Measurements from ENCODE around the gene ZNF584.
"Not testable (repeated sequence)": the region's sequence is repeated elsewhere in the genome, so short reads cannot be mapped to it uniquely, and the experiment has no call there.

ZNF584 gene

DNA sequence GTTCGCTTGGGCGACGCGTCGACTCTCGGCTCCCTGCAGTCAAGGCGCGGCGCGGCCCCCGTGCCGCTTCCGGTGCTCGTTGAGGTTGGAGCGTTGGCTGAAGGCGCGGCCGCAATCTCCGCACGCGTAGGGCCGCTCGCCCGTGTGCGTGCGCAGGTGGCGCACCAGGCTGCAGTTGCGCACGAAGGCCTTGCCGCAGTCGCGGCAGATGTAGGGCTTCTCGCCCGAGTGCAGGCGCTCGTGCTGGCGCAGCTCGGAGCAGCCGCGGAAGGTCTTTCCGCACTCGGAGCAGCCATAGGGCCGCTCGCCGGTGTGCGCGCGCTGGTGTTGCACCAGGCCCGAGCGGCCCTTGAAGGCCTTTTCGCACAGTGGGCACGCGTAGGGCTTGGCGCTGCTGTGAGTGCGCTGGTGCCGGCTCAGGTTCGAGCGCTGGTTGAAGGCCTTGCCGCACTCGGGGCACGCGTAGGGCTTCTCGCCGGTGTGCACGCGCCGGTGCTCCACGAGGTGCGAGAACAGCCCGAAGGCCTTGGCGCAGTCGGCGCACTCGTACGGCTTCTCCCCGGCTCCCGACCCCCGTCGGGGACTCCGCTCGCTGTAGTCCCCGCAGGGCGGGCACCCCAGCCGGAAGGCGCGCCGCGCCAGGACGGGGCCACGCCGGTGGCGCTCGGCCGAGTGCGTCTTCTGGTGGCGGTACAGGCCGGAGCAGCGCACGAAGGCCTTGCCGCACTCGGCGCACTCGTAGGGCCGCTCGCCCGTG is 40.6 kb upstream of the ZNF584 start:
- H3K27me3 ChIP-seq (ENCODE audit: insufficient read depth, low read depth, severe bottlenecking), result no peaks in the 10 kb centered on the region
- TF ChIP-seq, protein P1, sequence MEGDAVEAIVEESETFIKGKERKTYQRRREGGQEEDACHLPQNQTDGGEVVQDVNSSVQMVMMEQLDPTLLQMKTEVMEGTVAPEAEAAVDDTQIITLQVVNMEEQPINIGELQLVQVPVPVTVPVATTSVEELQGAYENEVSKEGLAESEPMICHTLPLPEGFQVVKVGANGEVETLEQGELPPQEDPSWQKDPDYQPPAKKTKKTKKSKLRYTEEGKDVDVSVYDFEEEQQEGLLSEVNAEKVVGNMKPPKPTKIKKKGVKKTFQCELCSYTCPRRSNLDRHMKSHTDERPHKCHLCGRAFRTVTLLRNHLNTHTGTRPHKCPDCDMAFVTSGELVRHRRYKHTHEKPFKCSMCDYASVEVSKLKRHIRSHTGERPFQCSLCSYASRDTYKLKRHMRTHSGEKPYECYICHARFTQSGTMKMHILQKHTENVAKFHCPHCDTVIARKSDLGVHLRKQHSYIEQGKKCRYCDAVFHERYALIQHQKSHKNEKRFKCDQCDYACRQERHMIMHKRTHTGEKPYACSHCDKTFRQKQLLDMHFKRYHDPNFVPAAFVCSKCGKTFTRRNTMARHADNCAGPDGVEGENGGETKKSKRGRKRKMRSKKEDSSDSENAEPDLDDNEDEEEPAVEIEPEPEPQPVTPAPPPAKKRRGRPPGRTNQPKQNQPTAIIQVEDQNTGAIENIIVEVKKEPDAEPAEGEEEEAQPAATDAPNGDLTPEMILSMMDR (IDR thresholded peaks at IDR 0.05; ENCODE audit: low read depth, low read length), result no peak
- no peak overlapping the region for H3K4me3 ChIP-seq (ENCODE audit: low read depth, low read length)
- H3K9me3 ChIP-seq (ENCODE audit: severe bottlenecking), result no peaks in the 10 kb centered on the region
- H3K36me3 ChIP-seq, result no peaks in the 10 kb centered on the region
- DNase-seq, result no peak
- no peak overlapping the region for H3K27ac ChIP-seq

DNA sequence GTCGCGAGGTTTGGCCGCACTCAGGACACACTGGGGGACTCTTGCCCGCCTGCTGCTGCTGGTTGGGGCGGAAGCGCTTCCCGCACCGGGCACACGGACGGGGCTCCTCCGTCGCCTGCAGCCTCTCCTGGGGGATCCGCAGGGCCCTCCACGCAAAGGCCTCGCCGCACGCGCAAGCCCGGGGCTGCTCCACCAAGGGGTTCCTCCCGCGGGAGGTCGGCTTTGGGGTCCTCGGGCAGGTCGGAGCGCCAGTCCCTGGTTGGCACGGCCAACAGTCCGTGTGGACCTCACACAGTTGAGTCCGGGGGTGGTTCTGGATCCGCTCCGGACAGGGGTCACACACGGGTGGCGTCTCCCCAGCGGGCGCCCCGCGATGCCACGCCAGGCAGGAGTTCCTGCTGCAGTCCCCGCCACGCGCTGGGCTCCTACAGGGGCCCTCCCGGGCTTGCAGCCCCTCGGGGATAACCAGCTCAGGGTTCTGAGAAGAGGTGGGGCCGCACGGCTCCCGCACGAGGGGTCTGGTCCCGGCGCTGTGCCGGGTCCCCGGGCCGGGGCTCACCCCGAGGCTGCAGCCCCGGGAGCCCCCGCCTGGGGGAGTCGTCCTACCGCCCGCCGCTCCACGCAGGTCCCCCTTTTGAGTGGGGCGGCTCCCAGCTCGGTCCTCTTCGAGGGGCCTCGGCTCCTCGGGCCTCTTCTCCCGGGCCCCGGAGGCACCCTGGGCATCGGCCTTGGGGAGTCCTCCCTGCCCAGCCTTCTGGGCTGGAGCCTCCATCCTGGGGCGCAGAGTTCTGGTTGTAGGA is 39.7 kb upstream of the ZNF584 start:
- H3K9me3 ChIP-seq (ENCODE audit: severe bottlenecking), result no peaks in the 10 kb centered on the region
- TF ChIP-seq, protein P1 (IDR thresholded peaks at IDR 0.05; ENCODE audit: low read depth, low read length), result no peak
- H3K36me3 ChIP-seq, result no peaks in the 10 kb centered on the region
- no peak overlapping the region for H3K27ac ChIP-seq
- H3K27me3 ChIP-seq (ENCODE audit: insufficient read depth, low read depth, severe bottlenecking), result no peaks in the 10 kb centered on the region
- no peak overlapping the region for H3K4me3 ChIP-seq (ENCODE audit: low read depth, low read length)
- DNase-seq, result no peak

DNA sequence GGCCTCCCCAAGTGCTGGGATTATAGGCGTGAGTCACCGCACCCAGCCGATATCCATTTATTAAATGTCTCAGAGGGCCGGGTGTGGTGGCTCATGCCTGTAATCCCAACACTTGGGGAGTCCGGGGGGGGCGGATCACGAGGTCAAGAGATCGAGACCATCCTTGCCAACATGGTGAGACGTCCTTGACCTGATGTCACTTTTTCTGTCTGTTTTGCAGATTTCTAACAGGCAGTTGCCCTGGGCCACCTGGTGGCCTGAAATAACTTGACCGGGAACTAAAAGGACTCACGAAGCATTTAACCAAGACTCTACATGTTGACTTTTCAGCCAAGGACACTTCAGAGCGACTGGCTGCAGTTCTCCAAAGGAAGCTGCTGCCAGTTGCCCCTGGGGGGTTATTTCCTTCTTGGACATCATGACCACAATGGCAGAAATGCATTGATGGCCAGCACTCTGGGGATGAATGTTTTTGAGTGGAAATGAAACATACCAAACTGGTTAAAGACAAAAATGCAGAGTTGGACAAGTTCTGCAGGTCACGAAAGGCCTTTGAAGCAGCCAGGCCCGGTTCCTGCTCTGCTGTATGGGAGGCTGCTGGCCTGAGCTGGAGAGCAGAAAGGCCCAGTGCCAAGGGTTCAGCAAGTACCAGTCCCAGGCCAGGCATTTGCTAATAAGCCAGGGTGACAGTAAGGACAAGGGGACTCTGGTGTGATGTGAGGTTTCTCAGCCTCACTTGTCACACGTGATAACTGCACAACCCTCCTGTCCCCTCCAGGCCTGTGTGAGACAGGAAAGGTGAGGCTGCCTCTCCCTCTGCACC is 35.9 kb upstream of the ZNF584 start:
- Histone ChIP-seq H3K27ac (no peak overlapping the region), H3K9me3 (ENCODE audit: severe bottlenecking) (no peaks in the 10 kb centered on the region), H3K4me3 (ENCODE audit: low read depth, low read length) (no peak overlapping the region), H3K36me3 (no peaks in the 10 kb centered on the region), H3K27me3 (ENCODE audit: insufficient read depth, low read depth, severe bottlenecking) (no peaks in the 10 kb centered on the region)
- no peak for DNase-seq
- TF ChIP-seq, protein P1 (IDR thresholded peaks at IDR 0.05; ENCODE audit: low read depth, low read length), result no peak

DNA sequence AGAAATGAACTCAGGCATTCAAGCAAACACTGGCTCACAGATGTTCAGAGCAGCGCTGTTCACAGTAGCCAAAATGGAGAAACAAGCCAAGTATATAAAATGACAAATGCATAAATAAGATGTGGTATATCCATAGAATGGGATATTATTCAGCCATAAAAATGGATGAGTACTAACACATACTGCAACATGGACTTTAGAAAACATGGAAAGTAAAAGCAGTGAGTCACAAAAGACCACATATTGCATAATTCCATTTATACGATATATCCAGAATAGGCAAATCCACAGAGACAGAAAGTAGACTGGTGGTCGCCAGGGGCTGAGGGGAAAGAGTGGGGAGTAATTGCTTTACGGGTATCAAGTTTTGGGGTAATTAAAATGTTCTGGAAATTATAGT is 34.2 kb upstream of the ZNF584 start:
- no peaks in the 10 kb centered on the region for H3K27me3 ChIP-seq (ENCODE audit: insufficient read depth, low read depth, severe bottlenecking)
- TF ChIP-seq, protein P1 (IDR thresholded peaks at IDR 0.05; ENCODE audit: low read depth, low read length), result no peak
- H3K4me3 ChIP-seq (ENCODE audit: low read depth, low read length), result no peak overlapping the region
- no peak for DNase-seq
- H3K36me3 ChIP-seq, result no peaks in the 10 kb centered on the region
- H3K27ac ChIP-seq, result no peak overlapping the region
- H3K9me3 ChIP-seq (ENCODE audit: severe bottlenecking), result no peaks in the 10 kb centered on the region

DNA sequence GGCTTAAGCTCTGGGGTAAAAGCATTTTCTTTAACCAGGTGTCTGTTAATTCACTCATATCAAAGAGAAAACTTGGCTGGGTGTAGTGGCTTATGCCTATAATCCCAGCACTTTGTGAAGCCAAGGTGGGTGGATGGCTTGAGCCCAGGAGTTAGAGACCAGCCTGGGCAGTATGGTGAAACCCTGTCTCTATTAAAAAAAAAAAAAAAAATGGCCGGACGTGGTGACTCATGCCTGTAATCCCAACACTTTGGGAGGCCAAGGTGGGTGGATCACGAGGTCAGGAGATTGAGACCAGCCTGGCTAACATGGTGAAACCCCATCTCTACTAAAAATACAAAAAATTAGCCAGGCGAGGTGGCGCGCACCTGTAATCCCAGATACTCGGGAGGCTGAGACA is 31.7 kb upstream of the ZNF584 start:
- not testable (repeated sequence) for H3K27ac ChIP-seq; H3K9me3 ChIP-seq (ENCODE audit: severe bottlenecking); H3K27me3 ChIP-seq (ENCODE audit: insufficient read depth, low read depth, severe bottlenecking); H3K36me3 ChIP-seq; H3K4me3 ChIP-seq (ENCODE audit: low read depth, low read length); DNase-seq

DNA sequence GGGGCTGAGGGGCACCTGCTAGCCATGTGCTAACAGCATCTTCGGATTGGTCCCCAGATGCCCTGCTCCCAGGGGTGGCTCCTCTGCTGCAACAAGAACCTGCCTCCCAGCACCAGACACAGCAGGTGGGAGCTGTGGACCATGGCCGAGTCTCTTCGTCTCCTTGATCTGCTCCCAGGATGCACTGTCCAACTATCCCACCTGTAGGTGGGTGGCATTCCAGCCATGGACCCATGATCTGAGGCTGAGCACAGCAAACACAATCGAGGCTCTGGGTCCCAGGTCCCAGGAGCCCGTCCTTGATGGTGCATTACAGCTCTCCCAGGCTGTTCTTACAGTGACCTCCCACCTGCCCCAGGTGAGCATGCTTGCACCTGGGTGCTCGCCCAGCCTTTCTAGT is 29.2 kb upstream of the ZNF584 start:
- TF ChIP-seq, protein P1 (IDR thresholded peaks at IDR 0.05; ENCODE audit: low read depth, low read length), result no peak
- Histone ChIP-seq H3K36me3 (no peaks in the 10 kb centered on the region), H3K27me3 (ENCODE audit: insufficient read depth, low read depth, severe bottlenecking) (no peaks in the 10 kb centered on the region), H3K9me3 (ENCODE audit: severe bottlenecking) (no peaks in the 10 kb centered on the region), H3K4me3 (ENCODE audit: low read depth, low read length) (no peak overlapping the region), H3K27ac (no peak overlapping the region)
- no peak for DNase-seq

Measured in WERI-Rb-1 (cell line).